Bronchus fibroblast of lung (primary cell): ENCODE data around the gene OR56A1. TPM values are rescaled to one million over a fixed set of nuclear protein-coding genes. Genes with fewer than 3 reads are reported as not detected.

Experiments
- total RNA-seq: library from RNA; depleted of rRNA; stranded (reverse); fragments of >200 nt; gene quantifications from 2 replicates; pipeline ENCODE4 v1.2.3, GENCODE V29; 2015

OR56A1 gene, protein sequence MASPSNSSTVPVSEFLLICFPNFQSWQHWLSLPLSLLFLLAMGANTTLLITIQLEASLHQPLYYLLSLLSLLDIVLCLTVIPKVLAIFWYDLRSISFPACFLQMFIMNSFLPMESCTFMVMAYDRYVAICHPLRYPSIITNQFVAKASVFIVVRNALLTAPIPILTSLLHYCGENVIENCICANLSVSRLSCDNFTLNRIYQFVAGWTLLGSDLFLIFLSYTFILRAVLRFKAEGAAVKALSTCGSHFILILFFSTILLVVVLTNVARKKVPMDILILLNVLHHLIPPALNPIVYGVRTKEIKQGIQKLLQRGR
- not detected in 2 replicates for total RNA-seq

DNA sequence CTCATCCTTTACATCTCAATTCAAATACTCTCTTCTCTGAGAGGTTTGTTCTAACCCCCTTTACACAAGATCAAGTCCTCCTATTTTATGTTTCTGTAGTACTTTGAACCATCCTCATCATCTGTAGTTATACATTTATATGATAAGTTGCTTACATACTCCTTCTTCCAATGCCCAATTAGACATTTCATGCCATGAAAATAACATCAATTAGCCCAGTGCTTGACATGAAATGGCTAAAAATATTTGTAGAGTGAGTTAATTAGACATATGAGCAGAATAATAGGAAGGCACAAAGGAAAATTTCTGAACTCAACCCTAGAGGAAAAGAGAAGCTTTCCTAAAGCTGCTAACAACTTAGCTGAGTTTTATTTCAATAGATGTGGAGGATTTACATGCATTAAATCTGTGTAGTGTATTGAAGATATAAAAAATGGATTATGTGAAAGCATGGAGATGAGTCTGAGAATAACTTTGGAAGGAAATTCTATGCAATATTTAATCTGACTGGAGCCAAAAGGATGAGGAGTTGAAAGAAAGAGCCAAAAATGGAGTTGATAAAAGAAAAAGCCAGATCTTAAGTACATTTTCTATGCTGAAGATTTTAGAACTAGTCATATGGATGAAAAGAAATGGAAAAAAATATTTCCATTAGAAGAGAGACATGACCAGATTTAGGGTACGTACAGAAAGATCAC lies at the start of gene OR56A1:
Gene OR56A1, minus strand, starts transcription at position 51 of the 698 bp plus-strand sequence. CDS start 3,066 bp downstream, outside the sequence.

DNA sequence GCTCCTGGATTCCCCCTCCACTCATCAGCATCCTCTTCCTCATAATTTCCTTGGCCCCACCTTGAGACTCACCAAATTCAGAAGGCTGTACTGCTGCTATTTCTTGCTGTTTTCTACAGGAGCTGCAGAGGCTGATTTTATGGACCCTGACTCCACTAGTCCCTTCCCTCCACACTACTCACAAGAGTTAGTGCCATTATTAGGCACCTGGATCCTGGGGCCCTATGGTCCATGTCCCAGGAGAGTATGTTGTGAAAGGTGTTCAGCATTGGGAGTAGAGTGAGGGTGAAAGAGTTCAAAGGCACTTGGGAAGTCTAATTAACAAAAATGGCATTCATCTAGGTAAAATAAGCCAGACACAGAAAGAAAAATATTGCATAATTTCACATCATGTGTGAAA lies 23.7 kb downstream of the OR56A1 start, which contains the start of gene OR56A4:
Gene OR56A4, minus strand, starts transcription at position 101 of the 400 bp plus-strand sequence. CDS start 3,954 bp downstream, outside the sequence.

DNA sequence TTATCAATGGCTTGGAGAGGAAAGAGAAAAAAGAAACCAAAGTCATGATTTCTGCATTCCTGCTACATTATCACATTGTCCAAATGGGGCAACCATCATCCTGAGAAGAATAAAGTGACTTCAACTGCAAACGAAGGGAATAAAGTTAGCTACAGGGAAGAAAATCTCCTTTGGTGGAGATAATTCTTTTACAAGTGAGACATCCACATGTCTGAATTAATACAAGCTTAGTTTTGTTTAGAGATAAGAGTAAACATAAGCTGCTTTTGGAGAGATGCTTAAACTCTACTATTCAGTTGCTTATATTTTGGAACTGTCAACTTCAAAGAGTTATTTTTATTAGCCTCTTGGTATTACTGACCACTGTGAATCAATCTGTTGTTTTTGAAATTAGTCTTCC lies 43.7 kb downstream of the OR56A1 start, which contains the start of gene OR52L1:
Gene OR52L1, minus strand, starts transcription at position 101 of the 400 bp plus-strand sequence. Its CDS starts 55 bp downstream, at position 46.

Other genes starting within 250 kb of the OR56A1 start
- not detected in 2 replicates for gene OR52N5, start 247.4 kb downstream of the OR56A1 start, total RNA-seq
- not detected in 2 replicates for gene OR52N1, start 239.5 kb downstream of the OR56A1 start, total RNA-seq
- not detected in 2 replicates for gene OR52N2, start 221.8 kb downstream of the OR56A1 start, total RNA-seq
- not detected in 2 replicates for gene OR52E6, start 188.9 kb downstream of the OR56A1 start, total RNA-seq
- not detected in 2 replicates for gene OR52E8, start 173.1 kb downstream of the OR56A1 start, total RNA-seq
- not detected in 2 replicates for gene OR52E4, start 150.1 kb downstream of the OR56A1 start, total RNA-seq
- gene OR52E5, start 137.6 kb downstream of the OR56A1 start, total RNA-seq = not detected in 2 replicates
- gene OR56A3, start 88.5 kb downstream of the OR56A1 start, total RNA-seq = not detected in 2 replicates
- gene OR56A5, start 62.3 kb downstream of the OR56A1 start, total RNA-seq = not detected in 2 replicates
- not detected in 2 replicates for gene OR52L1, start 43.8 kb downstream of the OR56A1 start, total RNA-seq
- gene OR56A4, start 23.8 kb downstream of the OR56A1 start, total RNA-seq = not detected in 2 replicates
- not detected in 2 replicates for gene OR56B4, start 76.9 kb upstream of the OR56A1 start, total RNA-seq
- gene OR52B2, start 139.6 kb upstream of the OR56A1 start, total RNA-seq = not detected in 2 replicates
- not detected in 2 replicates for gene OR52W1, start 168.5 kb upstream of the OR56A1 start, total RNA-seq
- not detected in 2 replicates for gene C11orf42, start 174.8 kb upstream of the OR56A1 start, total RNA-seq
- 9.4 and 10.7 TPM in 2 replicates for gene FHIP1B, start 203.9 kb upstream of the OR56A1 start, total RNA-seq
- gene CNGA4, start 208.3 kb upstream of the OR56A1 start, total RNA-seq = not detected in 2 replicates
- gene CCKBR, start 229.1 kb upstream of the OR56A1 start, total RNA-seq = not detected in 2 replicates